IPS-15b (cell line): ENCODE results near the gene TUBA3D.
A peak's percentile ranks its signal among the peaks of the same experiment; 100 is the strongest.
"Not testable (repeated sequence)": the region's sequence is repeated elsewhere in the genome, so short reads cannot be mapped to it uniquely, and the experiment has no call there.

Source experiments
- H3K27me3 ChIP-seq: one replicate; pipeline ENCODE4 v1.6.1; 2013; ENCODE audit warnings: low read length; ENCODE audit not compliant: control insufficient read depth, insufficient read depth
- H3K36me3 ChIP-seq: one replicate; pipeline ENCODE4 v1.6.1; 2013; ENCODE audit warnings: low read length; ENCODE audit not compliant: control insufficient read depth, insufficient read depth
- H3K4me1 ChIP-seq: one replicate; pipeline ENCODE4 v1.6.1; 2013; ENCODE audit warnings: mild to moderate bottlenecking, low read length; ENCODE audit not compliant: control insufficient read depth, insufficient read depth
- H3K4me3 ChIP-seq: one replicate; pipeline ENCODE4 v1.5.1; 2013; ENCODE audit warnings: low read depth, low read length
- H3K9ac ChIP-seq: one replicate; pipeline ENCODE4 v1.6.1; 2013; ENCODE audit warnings: low read depth, mild to moderate bottlenecking, low read length
- H3K9me3 ChIP-seq: one replicate; pipeline ENCODE4 v1.6.1; 2013; ENCODE audit warnings: mild to moderate bottlenecking, low read length; ENCODE audit not compliant: control insufficient read depth, insufficient read depth

The TUBA3D gene

GRCh38 chr2:131488306-131489205 lies 12.6 kb downstream of the TUBA3D start:
- Histone ChIP-seq H3K27me3 (no peaks in the 10 kb centered on the region), H3K4me1 (no peaks in the 10 kb centered on the region), H3K4me3 (no peak overlapping the region), H3K36me3 (no peaks in the 10 kb centered on the region), H3K9me3 (no peaks in the 10 kb centered on the region), H3K9ac (no peak overlapping the region)

- H3K36me3 ChIP-seq, H3K9me3 ChIP-seq, H3K27me3 ChIP-seq, H3K4me1 ChIP-seq: not testable (repeated sequence)
- H3K9ac ChIP-seq: peak overlapping the region; percentile 24
- peak overlapping the region; percentile 56 for H3K4me3 ChIP-seq
Observed at GRCh38 chr2:131490616-131491468, 14.9 kb downstream of the TUBA3D start.

GRCh38 chr2:131491469-131491836 lies 15.5 kb downstream of the TUBA3D start:
- not testable (repeated sequence) for H3K27me3 ChIP-seq, H3K4me1 ChIP-seq, H3K36me3 ChIP-seq, H3K9me3 ChIP-seq
- peak overlapping the region; percentile 56 for H3K4me3 ChIP-seq
- peak overlapping the region; percentile 24 for H3K9ac ChIP-seq

- peak within 1 kb of the TSS; percentile 96 for H3K4me3 ChIP-seq
- H3K4me1 ChIP-seq: not testable (repeated sequence)
Observed at GRCh38 chr2:131492015-131492417, 16.1 kb downstream of the TUBA3D start, which contains the start of gene MZT2A. Gene MZT2A, minus strand, starts transcription at chr2:131492397. Its CDS starts 21 bp downstream, at chr2:131492376.

GRCh38 chr2:131492418-131493198 lies 16.7 kb downstream of the TUBA3D start:
- no peaks in the 10 kb centered on the region for H3K4me1 ChIP-seq
- no peaks in the 10 kb centered on the region for H3K36me3 ChIP-seq
- H3K9ac ChIP-seq: peak overlapping the region; percentile 93
- H3K4me3 ChIP-seq: peak overlapping the region; percentile 96
- no peaks in the 10 kb centered on the region for H3K27me3 ChIP-seq
- H3K9me3 ChIP-seq: no peaks in the 10 kb centered on the region

More at GRCh38 chr2:131492015-131492417, 16.1 kb downstream of the TUBA3D start, which contains the start of gene MZT2A:
- not testable (repeated sequence) for H3K9me3 ChIP-seq, H3K27me3 ChIP-seq, H3K36me3 ChIP-seq
- H3K9ac ChIP-seq: peak within 1 kb of the TSS; percentile 93

GRCh38 chr2:131493199-131493968 lies 17.5 kb downstream of the TUBA3D start:
- Histone ChIP-seq H3K27me3 (no peaks in the 10 kb centered on the region), H3K4me3 (peak overlapping the region; percentile 96), H3K9ac (peak overlapping the region; percentile 93), H3K4me1 (no peaks in the 10 kb centered on the region), H3K36me3 (peaks cover 3% of the 10 kb centered on the region), H3K9me3 (no peaks in the 10 kb centered on the region)

- not testable (repeated sequence) for H3K4me3 ChIP-seq, H3K9me3 ChIP-seq, H3K9ac ChIP-seq, H3K4me1 ChIP-seq, H3K27me3 ChIP-seq
- H3K36me3 ChIP-seq: peaks cover 10% of the 10 kb centered on the region
Observed at GRCh38 chr2:131495506-131495905, 19.6 kb downstream of the TUBA3D start.

GRCh38 chr2:131498321-131498973 lies 22.5 kb downstream of the TUBA3D start:
- H3K9ac ChIP-seq, H3K27me3 ChIP-seq, H3K9me3 ChIP-seq, H3K4me1 ChIP-seq, H3K4me3 ChIP-seq: not testable (repeated sequence)
- peaks cover 25% of the 10 kb centered on the region for H3K36me3 ChIP-seq

GRCh38 chr2:131503587-131503986 lies 27.7 kb downstream of the TUBA3D start:
- peaks cover 30% of the 10 kb centered on the region for H3K36me3 ChIP-seq
- H3K9ac ChIP-seq, H3K4me3 ChIP-seq, H3K9me3 ChIP-seq, H3K27me3 ChIP-seq, H3K4me1 ChIP-seq: not testable (repeated sequence)

- not testable (repeated sequence) for H3K9me3 ChIP-seq, H3K4me1 ChIP-seq, H3K4me3 ChIP-seq, H3K9ac ChIP-seq, H3K27me3 ChIP-seq
- H3K36me3 ChIP-seq: peaks cover 36% of the 10 kb centered on the region
Observed at GRCh38 chr2:131504082-131504750, 28.3 kb downstream of the TUBA3D start.
